GM21529 (cell line): Measurements from ENCODE around the gene KCNJ3.

Experiments
- ATAC-seq: cut with Tn5 transposase; IDR thresholded peaks from one replicate; pipeline ENCODE4 v1.9.1; 2021; ENCODE audit not compliant: unreplicated experiment

KCNJ3 gene, protein sequence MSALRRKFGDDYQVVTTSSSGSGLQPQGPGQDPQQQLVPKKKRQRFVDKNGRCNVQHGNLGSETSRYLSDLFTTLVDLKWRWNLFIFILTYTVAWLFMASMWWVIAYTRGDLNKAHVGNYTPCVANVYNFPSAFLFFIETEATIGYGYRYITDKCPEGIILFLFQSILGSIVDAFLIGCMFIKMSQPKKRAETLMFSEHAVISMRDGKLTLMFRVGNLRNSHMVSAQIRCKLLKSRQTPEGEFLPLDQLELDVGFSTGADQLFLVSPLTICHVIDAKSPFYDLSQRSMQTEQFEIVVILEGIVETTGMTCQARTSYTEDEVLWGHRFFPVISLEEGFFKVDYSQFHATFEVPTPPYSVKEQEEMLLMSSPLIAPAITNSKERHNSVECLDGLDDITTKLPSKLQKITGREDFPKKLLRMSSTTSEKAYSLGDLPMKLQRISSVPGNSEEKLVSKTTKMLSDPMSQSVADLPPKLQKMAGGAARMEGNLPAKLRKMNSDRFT

DNA sequence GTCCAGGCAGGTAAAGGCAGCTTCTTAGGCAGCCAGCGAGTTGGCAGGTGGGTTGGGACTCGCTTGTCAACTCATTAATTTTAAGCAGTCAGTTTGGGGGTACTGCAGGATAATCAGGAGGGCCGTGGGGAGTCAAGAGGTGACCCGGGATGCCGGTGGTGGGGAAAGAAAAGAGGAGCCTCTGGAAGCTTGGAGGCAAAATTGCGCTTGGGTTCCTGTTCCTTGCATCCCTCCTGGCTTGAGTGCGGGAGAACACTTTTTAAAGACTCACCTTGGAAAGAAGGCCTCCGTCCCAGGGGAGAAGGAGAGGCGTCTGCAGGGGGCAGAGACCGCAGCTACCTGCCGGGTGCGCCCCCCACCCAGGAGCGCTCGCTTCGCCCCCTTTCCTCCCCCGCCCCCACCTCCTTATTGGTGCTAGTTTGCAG lies at the start of gene KCNJ3:
Gene KCNJ3 (plus strand): TSS at position 400 of the 425 bp plus-strand sequence. CDS start 81 bp downstream, outside the sequence.
- ATAC-seq = no peak

DNA sequence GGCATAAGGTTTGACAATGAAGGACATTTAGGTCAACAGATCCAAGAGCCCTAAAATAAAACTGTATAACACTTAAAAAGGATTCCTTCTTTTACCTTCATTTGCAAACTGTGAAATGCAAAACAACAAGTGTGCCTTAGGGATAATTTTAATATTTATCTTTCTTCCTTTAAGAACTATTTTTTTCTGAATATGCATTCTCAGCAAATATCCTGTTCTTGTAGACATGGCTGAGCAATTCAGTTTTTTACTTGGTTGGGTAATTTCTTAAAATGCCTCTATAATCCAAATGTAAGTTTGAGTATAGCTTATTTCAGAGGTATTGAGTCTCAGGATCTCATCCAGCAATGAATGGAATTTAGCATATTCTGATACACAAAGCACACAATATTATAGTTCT lies 43.0 kb upstream of the KCNJ3 start:
- ATAC-seq = no peak

DNA sequence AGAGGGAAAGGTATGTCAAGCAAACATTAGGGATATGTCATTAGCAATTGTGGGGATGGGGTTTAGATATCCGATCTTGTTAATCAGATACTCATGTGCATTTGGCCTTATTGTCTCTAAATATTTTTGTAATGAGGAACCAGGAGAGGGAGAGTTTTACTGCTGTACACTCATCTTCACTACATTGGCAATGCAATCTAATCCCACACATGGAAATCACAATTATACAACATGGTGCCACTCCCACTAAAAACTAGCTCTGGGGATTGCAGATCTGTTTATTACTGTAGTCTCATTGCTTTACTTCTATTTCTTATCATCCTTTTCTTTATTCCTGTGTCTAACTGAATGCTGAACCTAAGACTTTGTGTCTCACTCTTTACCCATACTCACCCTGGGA lies 39.6 kb upstream of the KCNJ3 start:
- ATAC-seq = no peak

GRCh38 chr2:154664248-154664647 lies 34.2 kb upstream of the KCNJ3 start:
- ATAC-seq = no peak

DNA sequence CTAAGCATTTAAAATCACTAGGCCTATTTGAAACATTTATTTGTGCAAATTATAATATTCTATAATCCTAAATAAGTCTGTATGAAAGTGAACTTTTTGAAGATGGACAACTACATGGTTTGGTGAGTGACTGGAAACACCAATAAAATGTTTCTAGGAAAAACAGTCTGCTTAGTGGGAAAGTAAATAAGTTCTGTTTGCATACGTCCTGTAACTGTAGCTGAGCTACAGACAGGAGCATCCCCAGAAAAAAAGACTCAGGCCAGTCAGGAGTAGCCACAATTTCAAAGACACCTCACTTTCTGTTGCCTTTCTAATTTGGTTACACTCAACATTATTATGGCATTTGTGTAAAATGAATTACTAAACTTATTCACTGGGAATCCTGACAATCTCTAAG lies 28.4 kb upstream of the KCNJ3 start:
- no peak for ATAC-seq

DNA sequence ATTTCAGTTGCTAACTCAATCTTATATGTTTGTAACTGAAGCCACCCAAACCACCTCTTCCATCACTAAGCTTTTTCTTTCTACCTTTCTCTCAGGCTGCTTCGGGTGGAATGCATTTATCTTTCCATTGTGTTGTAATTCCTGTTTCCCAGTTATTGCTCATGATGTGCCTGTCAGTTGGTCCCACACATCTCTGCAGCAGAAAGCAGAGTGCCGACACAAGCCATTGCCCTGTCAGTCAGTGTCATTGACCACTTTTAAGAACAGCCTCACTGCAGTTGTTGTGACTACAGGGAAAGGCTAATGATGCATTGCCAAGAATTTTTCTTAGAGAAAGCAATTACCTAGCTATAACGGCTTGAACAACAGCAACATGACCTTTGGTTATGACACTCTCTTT lies 24.8 kb upstream of the KCNJ3 start:
- ATAC-seq = no peak

- no peak for ATAC-seq
Observed at GRCh38 chr2:154677401-154677800, 21.1 kb upstream of the KCNJ3 start.

DNA sequence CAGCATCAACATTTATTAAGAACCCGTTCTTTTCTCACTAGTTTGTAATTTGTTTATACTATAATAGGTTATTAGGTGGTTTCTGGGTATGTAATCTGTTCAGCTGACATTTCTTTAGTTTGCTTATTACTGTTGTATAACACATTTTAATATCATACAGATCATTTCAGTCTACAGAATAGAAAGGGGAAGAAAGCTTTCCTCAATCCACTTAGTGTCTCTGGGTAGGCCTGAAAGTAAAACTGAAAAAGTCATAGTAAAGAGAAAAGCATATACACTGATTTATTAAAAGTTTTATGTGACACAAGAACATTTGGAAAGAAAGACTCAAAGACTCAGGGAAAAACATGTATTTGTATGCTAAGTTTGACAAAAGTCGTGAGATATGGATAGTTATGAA lies 16.8 kb upstream of the KCNJ3 start:
- ATAC-seq = no peak

DNA sequence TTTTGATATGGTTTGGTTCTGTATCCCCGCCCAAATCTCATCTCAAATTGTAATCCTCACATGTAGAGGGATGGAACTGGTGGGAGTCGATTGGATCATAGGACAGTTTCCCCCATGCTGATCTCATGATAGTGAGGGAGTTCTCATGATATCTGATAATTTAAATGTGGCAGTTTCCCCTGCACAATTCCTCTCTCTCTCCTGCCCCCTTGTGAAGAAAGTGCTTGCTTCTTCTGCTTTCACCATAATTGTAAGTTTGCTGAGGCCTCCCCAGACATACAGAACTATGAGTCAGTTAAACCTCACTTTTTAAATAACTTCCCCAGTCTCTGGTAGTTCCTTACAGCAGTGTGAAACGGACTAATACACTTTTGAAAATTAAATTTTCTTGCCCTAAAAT lies 12.3 kb upstream of the KCNJ3 start:
- no peak for ATAC-seq

DNA sequence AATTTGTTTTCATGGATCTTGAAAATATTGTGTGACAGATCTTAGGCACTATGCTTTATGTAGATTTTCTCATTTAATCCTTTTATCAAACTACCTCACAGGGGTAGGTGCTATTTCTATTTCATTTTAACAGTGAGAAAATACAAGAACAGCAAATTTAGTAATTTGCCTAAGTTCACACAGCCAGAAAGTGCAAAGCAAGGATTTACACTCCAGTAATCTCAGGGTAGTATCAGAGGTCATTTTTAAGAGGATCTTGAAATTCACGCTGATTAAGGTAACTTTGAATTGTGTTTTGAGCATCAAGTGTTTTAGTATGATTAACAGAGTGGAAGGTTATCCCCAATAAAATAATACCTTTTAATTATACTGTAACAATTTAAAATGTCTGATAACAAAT lies 10.1 kb upstream of the KCNJ3 start:
- no peak for ATAC-seq

GRCh38 chr2:154689158-154689557 lies 9.3 kb upstream of the KCNJ3 start:
- no peak for ATAC-seq

DNA sequence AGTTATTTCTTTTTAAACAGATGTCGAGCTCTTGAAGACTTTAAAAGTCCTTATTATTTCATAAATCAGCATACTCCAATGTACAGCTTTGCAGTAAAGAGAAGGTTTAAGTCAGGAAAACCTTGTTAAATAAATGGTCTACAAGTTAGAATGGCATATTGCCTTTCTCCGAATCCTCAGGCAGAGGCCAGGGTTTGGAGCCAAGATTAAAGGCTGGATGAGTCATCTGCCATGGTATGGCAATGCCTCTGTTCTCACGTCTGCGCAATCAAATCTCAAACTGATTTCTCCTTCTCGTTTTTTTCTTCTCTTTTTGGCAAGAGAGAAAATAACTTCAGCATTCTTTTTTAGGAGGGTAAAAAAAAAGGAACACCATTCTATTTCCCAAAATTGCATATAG lies 5.6 kb upstream of the KCNJ3 start:
- ATAC-seq = no peak

DNA sequence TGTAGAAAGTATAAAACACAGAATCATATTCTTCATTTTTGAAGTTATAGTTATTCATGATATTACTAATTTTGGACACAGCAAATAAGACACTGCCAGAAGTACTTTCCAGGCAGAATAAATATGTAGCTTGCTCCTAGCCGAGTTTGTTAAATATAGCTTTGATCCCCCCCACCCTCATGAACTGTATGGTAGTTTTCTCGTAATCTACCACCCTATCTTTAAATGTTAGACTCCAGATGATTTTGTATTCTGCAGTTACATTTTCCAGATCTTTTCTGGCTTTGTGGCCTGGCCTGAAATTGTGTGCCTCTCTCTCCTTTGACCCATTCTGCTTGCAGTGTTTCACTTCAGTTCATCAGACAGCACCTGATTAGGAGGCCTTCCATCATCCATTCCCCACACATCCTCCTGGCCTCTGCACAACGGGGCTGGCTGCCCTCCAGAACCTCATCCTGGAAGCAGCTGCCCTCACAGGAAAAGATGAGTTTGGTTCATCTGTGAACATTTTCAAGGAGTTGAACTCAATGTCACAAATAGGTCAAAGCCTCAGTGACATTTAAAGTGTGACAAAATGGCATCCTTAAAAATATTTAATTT lies 4.7 kb upstream of the KCNJ3 start:
- ATAC-seq = no peak

DNA sequence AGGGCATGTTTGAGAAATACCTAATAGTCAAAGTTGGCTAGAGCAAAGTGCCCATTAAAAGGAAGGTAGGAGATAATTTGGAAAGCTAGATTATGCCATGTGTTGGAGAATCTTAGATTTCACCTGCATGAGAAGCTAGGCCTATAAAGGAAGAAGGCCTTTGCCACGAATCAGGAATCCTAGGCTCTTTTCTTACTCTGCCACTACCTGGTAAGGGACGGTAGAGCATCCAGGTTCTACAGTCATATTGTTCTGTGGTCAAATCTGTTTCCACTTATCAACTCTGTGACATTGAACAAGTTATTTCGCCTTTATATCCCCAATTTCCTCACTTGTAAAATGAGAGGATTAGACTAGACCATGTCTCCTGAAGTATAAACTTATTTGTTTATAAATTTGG lies 3.6 kb upstream of the KCNJ3 start:
- ATAC-seq = no peak

- no peak for ATAC-seq
Observed at GRCh38 chr2:154696369-154696768, 2.1 kb upstream of the KCNJ3 start.

DNA sequence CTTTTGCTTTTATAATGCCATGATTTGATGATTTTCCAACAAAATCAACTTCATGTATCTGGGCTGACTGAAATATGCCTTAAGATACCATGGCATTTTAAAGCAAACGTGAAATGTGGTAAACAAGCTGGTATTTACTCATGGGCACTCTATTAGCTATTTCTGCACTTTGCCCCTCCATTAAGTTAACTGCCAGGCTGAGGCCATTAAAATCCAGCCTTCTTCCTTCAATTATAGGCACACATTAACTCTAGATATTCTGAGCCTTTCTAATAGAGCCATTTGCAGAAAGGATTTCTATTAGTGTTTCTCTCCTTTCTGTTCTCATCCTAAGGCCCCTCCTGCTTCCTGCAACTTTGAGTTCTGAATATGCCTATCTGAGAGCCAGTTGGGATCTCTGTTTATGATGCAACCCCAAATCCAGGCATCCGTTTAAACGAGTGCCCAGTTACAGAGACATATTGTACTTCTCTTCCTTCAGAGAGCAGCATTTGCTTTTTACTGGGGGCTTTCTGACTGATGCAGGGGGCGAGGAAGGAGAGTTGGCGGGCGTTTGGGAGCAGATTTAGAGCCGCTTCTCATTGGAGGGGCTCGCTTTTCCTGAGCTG lies 1.6 kb upstream of the KCNJ3 start:
- no peak for ATAC-seq

DNA sequence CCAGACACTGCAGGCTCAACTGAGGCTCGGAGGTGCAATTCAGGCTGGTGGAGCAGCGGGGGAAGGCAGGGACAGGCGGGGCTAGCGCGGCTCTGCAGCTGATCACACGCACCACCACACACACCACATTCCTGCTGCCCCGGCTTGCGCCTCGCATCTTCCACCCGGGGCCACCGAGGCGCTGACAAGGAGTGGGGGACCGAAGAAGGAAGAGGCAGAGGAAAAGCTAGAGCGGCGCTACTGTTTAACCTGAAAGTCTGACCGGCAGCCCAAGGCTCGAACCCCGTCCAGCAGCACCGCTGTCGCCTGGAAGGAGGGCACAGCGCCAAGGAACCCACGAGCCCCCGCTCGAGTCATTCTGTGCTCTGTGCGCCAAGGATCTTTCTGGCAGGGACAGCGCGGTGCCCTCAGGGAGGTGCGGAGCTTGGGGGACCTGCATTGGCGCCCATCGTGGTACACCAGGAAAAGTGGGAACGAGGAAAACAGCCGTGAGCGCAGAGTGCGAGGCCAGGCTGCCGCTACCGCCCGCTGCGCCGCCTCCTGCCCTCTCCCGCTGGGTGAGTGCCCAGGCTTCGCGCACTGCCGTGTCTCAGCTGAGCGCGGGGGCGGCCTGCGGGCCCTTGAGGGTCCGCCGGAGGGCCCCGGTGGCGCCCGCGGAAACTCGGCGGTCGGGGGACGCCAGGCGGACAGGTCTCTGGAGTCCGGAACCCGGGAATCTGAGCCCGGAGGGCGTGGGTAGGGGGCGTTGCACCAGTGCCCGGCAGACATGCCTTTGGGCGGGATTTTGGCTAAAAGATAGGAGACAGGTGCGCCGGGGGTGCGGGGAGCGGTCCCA lies 860 bp upstream of the KCNJ3 start:
- no peak for ATAC-seq

DNA sequence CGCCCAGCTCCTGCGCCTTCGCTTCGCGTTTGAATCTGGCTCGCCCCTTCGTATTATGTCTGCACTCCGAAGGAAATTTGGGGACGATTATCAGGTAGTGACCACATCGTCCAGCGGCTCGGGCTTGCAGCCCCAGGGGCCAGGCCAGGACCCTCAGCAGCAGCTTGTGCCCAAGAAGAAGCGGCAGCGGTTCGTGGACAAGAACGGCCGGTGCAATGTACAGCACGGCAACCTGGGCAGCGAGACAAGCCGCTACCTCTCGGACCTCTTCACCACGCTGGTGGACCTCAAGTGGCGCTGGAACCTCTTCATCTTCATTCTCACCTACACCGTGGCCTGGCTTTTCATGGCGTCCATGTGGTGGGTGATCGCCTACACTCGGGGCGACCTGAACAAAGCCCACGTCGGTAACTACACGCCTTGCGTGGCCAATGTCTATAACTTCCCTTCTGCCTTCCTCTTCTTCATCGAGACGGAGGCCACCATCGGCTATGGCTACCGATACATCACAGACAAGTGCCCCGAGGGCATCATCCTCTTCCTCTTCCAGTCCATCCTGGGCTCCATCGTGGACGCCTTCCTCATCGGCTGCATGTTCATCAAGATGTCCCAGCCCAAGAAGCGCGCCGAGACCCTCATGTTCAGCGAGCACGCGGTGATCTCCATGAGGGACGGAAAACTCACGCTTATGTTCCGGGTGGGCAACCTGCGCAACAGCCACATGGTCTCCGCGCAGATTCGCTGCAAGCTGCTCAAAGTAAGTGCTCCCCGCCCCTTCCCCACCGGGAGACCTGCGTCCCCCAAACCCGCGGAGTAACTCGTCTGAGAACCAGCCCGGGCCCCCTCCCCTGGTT lies 453 bp downstream of the KCNJ3 start:
- no peak for ATAC-seq

- ATAC-seq = no peak
Observed at GRCh38 chr2:154699575-154699930, 1.1 kb downstream of the KCNJ3 start.

- ATAC-seq = no peak
Observed at GRCh38 chr2:154700136-154700535, 1.6 kb downstream of the KCNJ3 start.
